B cell (primary cell): ENCODE data around the gene TP53. TPM values are rescaled to one million over a fixed set of nuclear protein-coding genes. Genes with fewer than 3 reads are reported as not detected.

Source experiments
- ATAC-seq: fragments of 200-7000 bp; cut with Tn5 transposase; one replicate; pipeline ENCODE4 v1.10.0; 2021; ENCODE audit warnings: low read depth, mild to moderate bottlenecking, moderate number of reproducible peaks, moderate library complexity
- CTCF ChIA-PET: fragments of 350-600 bp; sonication (Branson Sonifier 250); formaldehyde crosslinking; loops from one replicate; lab custom pipeline; 2021; ENCODE audit warnings: antibody characterized with exemption, inconsistent platforms; lab: Charles Lee
- POLR2A ChIA-PET: fragments of 350-600 bp; sonication (Branson Sonifier 250); formaldehyde crosslinking; loops from one replicate; lab custom pipeline; 2021; ENCODE audit warnings: antibody characterized with exemption; lab: Charles Lee
- DNase-seq: peaks from one replicate; pipeline ENCODE4 v3.0.0; 2013
- H2AFZ ChIP-seq: 2 replicates; pipeline ENCODE4 v1.6.1; 2012; ENCODE audit warnings: mild to moderate bottlenecking, low read depth, low read length; ENCODE audit not compliant: insufficient read depth, poor library complexity, severe bottlenecking
- H3K27ac ChIP-seq, 2 donors: 1 replicate in 1 of 2; 2 replicates in 1 of 2; pipeline ENCODE4 v1.5.1; 2012 to 2013; ENCODE audit warnings: low read length in 2 of 2, mild to moderate bottlenecking in 2 of 2, moderate library complexity in 1 of 2
- H3K27me3 ChIP-seq, 4 experiments: fragments of 200-600 bp in 1 of 4; sonication (generic) in 1 of 4; replicated peaks in 1 of 4; 1 replicate in 2 of 4; 2 replicates in 2 of 4; pipeline versions ENCODE4 v1.6.1 to v1.7.0; 2013 to 2016; ENCODE audit warnings: low read length in 3 of 4, mild to moderate bottlenecking in 2 of 4, mixed read lengths in 1 of 4, moderate library complexity in 1 of 4; ENCODE audit not compliant: insufficient read depth in 4 of 4, control insufficient read depth in 3 of 4; ENCODE audit errors: control extremely low read depth in 1 of 4
- H3K36me3 ChIP-seq, 2 experiments: replicated peaks in 1 of 2; 1 replicate in 1 of 2; 2 replicates in 1 of 2; pipeline versions ENCODE4 v1.6.1 to v1.7.1; 2013; ENCODE audit warnings: low read length in 1 of 2; ENCODE audit not compliant: insufficient read depth in 2 of 2, control insufficient read depth in 1 of 2; ENCODE audit errors: control extremely low read depth in 1 of 2, extremely low read depth in 1 of 2
- H3K4me1 ChIP-seq, 2 donors: fragments of 200-600 bp in 1 of 2; sonication (generic) in 1 of 2; 1 replicate in 1 of 2; 2 replicates in 1 of 2; pipeline versions ENCODE4 v1.5.1 to v1.6.1; 2013 to 2017; ENCODE audit warnings: low read length in 2 of 2; ENCODE audit not compliant: control insufficient read depth in 2 of 2, insufficient read depth in 2 of 2
- H3K4me2 ChIP-seq: replicated peaks from 2 replicates; pipeline ENCODE3; 2012; ENCODE audit warnings: mild to moderate bottlenecking, low read depth, low read length; ENCODE audit not compliant: poor library complexity, severe bottlenecking
- H3K4me3 ChIP-seq, 5 experiments: fragments of 200-600 bp in 1 of 5; sonication (generic) in 1 of 5; 1 replicate in 3 of 5; 2 replicates in 2 of 5; pipeline versions ENCODE4 v1.5.1 to v1.7.0; 2011 to 2016; ENCODE audit warnings: low read length in 4 of 5, mild to moderate bottlenecking in 4 of 5, low read depth in 2 of 5, control low read depth in 1 of 5, moderate library complexity in 1 of 5; ENCODE audit not compliant: insufficient read depth in 1 of 5; ENCODE audit errors: control extremely low read depth in 1 of 5, extremely low read depth in 1 of 5
- H3K79me2 ChIP-seq: fragments of 200-600 bp; sonication (generic); one replicate; pipeline ENCODE4 v1.6.0; 2016; ENCODE audit warnings: low read length; ENCODE audit not compliant: control insufficient read depth, insufficient read depth
- H3K9ac ChIP-seq: fragments of 200-600 bp; sonication (generic); 2 replicates; pipeline ENCODE4 v1.6.1; 2017; ENCODE audit warnings: mild to moderate bottlenecking, low read length, moderate library complexity
- H3K9me3 ChIP-seq, 3 donors: one replicate each; pipeline versions ENCODE4 v1.6.1 to v1.7.1; 2013; ENCODE audit warnings: low read length in 2 of 3; ENCODE audit not compliant: control insufficient read depth in 2 of 3, insufficient read depth in 1 of 3; ENCODE audit errors: control extremely low read depth in 1 of 3
- H4K20me1 ChIP-seq: 2 replicates; pipeline ENCODE4 v1.6.0; 2012; ENCODE audit warnings: mild to moderate bottlenecking, low read length; ENCODE audit not compliant: insufficient read depth, control insufficient read depth, poor library complexity, severe bottlenecking
- H3K27ac Mint-ChIP-seq: one replicate; pipeline ENCODE4 v1.8.0; 2021; ENCODE audit warnings: mixed read lengths
- H3K27me3 Mint-ChIP-seq: one replicate; pipeline ENCODE4 v1.8.0; 2021; ENCODE audit warnings: mixed read lengths
- H3K4me1 Mint-ChIP-seq: one replicate; pipeline ENCODE4 v1.8.0; 2021; ENCODE audit warnings: mixed read lengths
- H3K4me3 Mint-ChIP-seq: one replicate; pipeline ENCODE4 v1.8.0; 2021; ENCODE audit warnings: mixed read lengths
- H3K9me3 Mint-ChIP-seq: one replicate; pipeline ENCODE4 v1.8.0; 2022; ENCODE audit warnings: mixed read lengths; ENCODE audit not compliant: insufficient read depth
- CTCF ChIP-seq: fragments of 200-600 bp; IDR thresholded peaks from one replicate; pipeline ENCODE4 v1.8.0; 2022; ENCODE audit warnings: antibody characterized with exemption, mild to moderate bottlenecking
- EZH2 ChIP-seq: IDR thresholded peaks from 2 replicates; pipeline ENCODE4 v1.6.1; 2012; ENCODE audit warnings: borderline replicate concordance, low read depth, mild to moderate bottlenecking, moderate library complexity, low read length; ENCODE audit not compliant: insufficient read depth, poor library complexity, severe bottlenecking
- WGBS: methylation state at CpG from one replicate; pipeline ENCODE4 v1.1.5; 2013; ENCODE audit warnings: missing lambda C conversion rate; ENCODE audit not compliant: insufficient coverage; 5-methylcytosine and 5-hydroxymethylcytosine counted together
- intact Hi-C: fragments of 100-400 bp; cut with micrococcal nuclease; formaldehyde crosslinking; loops from one replicate; pipeline ENCODE4 v1.10.0; 2022
- polyA plus RNA-seq: library from polyadenylated mRNA; depleted of rRNA; stranded (reverse); fragments of >200 nt; gene quantifications from 2 replicates; pipeline ENCODE4 v1.2.3, GENCODE V29; 2012
- total RNA-seq, 2 donors: library from RNA; stranded (reverse); fragments of 120-200 nt in 1 of 2; gene quantifications; 1 replicate in 1 of 2; 2 replicates in 1 of 2; pipeline versions ENCODE4 v1.2.3 to v1.2.4, GENCODE V29; 2013 to 2022

Gene TP53
- total and polyA plus RNA-seq, 2 donors (not counting 1 experiment from before 2014, with no cell fraction given), result 76.1 to 89.9 TPM

GRCh38 chr17:7634384-7634783 lies 52.9 kb downstream of the TP53 start:
- H3K4me2 ChIP-seq, result no peak overlapping the region
- DNase-seq (peak; percentile 2), ATAC-seq (no peak)
- H2AFZ ChIP-seq, result no peak overlapping the region
- no peaks in the 10 kb centered on the region for H4K20me1 ChIP-seq
- 83% methylated on average over 2 of the region's 5 CpGs for WGBS
- intact Hi-C loops, result no loop called here
- H3K27ac ChIP-seq, result no peak overlapping the region
- H3K36me3 ChIP-seq, result no peaks in the 10 kb centered on the region
- H3K4me3 ChIP-seq, result no peak overlapping the region
- no peak overlapping the region for H3K27ac Mint-ChIP-seq
- H3K9ac ChIP-seq, result no peak overlapping the region
- no peaks in the 10 kb centered on the region for H3K9me3 ChIP-seq
- TF ChIP-seq CTCF (no peak), EZH2 (no peak)
- H3K79me2 ChIP-seq, result no peaks in the 10 kb centered on the region
- H3K9me3 Mint-ChIP-seq, result no peaks in the 10 kb centered on the region
- H3K27me3 Mint-ChIP-seq, result no peaks in the 10 kb centered on the region
- no peaks in the 10 kb centered on the region for H3K27me3 ChIP-seq
- H3K4me1 ChIP-seq, result no peaks in the 10 kb centered on the region
- ChIA-PET CTCF (no interaction called here), POLR2A (interaction anchor here (0.6 kb wide), 1 partner anchor 16 kb away, joined by 4 read pairs; the partner anchor contains the start of gene ATP1B2)
- H3K4me3 Mint-ChIP-seq, result no peak overlapping the region
- no peaks in the 10 kb centered on the region for H3K4me1 Mint-ChIP-seq

DNA sequence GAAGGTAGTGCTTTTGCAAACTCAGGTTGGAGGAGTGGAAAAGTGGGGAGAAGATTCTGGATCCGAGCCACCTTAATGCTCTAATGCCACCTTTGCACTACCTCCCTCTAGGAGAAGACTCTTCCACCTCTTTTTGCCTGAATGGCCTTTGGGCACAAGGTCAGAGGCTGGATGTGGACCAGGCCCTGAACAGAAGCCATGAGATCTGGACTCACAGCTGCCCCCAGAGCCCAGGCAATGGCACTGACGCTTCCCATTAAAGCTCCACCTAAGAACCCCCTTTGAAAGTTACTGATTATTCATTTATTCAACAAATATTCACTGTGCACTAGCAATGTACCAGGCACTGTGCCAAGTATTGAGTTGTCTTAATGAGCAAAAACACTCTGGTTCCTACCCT lies 54.2 kb downstream of the TP53 start:
- 100% methylated on average over 1 of the region's 2 CpGs for WGBS
- Histone ChIP-seq H3K27ac (no peak overlapping the region), H3K4me2 (no peak overlapping the region), H3K9me3 (no peaks in the 10 kb centered on the region), H3K4me3 (no peak overlapping the region), H3K9ac (no peak overlapping the region), H2AFZ (no peak overlapping the region), H4K20me1 (no peaks in the 10 kb centered on the region), H3K36me3 (no peaks in the 10 kb centered on the region), H3K79me2 (no peaks in the 10 kb centered on the region), H3K4me1 (peaks cover 0 to 2% of the 10 kb centered on the region in 2 donors), H3K27me3 (no peaks in the 10 kb centered on the region)
- Mint-ChIP-seq H3K9me3 (no peaks in the 10 kb centered on the region), H3K4me3 (no peak overlapping the region), H3K4me1 (no peaks in the 10 kb centered on the region), H3K27ac (no peak overlapping the region), H3K27me3 (no peaks in the 10 kb centered on the region)
- ATAC-seq (no peak), DNase-seq (no peak)
- TF ChIP-seq EZH2, result no peak
- TF ChIP-seq CTCF, result no peak
- CTCF ChIA-PET, result interaction anchor here (1.0 to 4.6 kb wide), 9 partner anchors 9 to 54 kb away, joined by 3 to 35 read pairs (median 6); partner anchors contain the start of genes ATP1B2, FXR2, MPDU1 and SOX15
- intact Hi-C loops, result no loop called here
- POLR2A ChIA-PET, result no interaction called here
